ENCODE results near the gene STARD9.
A peak's percentile ranks its signal among the peaks of the same experiment; 100 is the strongest.
"Not testable (repeated sequence)": the region's sequence is repeated elsewhere in the genome, so short reads cannot be mapped to it uniquely, and the experiment has no call there.

The STARD9 gene

DNA sequence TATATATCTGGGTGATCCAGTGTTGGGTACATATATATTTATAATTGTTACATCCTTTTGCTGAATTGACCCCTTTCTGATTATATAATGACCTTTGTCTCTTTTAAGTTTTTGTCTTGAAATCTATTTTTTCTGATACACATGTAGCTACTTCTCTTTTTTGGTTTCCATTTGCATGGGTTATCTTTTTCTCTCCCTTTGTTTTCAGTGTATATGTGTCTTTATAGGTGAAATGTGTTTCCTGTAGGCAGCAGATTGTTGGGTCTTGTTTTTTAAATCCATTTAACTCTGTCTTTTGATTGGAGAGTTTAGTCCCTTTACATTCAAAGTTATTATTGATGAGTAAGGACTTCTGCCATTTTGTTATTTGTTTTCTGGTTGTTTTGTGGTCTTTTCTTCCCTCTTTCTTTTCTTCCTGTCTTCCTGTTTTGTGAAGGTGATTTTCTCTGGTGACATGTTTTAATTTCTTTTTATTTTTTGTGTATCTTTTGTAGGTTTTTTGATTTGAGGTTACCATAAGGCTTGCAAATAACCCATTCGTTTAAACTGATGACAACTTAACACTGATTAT, 56.8 kb downstream of the STARD9 start:
- DNase-seq = no peak

DNA sequence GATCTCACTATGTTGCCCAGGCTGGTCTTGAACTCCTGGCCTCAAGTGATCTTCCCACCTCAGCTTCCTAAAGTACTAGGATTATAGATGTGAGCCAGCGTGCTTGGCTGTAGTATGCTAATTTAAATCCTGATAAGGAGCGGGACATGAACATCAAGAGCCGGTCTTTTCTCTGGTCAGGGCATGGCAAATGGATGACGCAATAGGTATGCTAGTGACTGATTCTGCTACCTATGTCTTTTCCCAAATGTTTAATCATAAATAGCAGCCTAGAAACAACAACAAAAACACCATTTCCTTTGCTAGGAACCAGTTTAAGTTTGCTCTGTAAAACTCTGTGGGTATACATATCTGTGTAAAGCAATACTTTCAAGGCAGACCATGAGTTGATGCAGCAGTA, 64.7 kb downstream of the STARD9 start:
- DNase-seq = no peak

DNA sequence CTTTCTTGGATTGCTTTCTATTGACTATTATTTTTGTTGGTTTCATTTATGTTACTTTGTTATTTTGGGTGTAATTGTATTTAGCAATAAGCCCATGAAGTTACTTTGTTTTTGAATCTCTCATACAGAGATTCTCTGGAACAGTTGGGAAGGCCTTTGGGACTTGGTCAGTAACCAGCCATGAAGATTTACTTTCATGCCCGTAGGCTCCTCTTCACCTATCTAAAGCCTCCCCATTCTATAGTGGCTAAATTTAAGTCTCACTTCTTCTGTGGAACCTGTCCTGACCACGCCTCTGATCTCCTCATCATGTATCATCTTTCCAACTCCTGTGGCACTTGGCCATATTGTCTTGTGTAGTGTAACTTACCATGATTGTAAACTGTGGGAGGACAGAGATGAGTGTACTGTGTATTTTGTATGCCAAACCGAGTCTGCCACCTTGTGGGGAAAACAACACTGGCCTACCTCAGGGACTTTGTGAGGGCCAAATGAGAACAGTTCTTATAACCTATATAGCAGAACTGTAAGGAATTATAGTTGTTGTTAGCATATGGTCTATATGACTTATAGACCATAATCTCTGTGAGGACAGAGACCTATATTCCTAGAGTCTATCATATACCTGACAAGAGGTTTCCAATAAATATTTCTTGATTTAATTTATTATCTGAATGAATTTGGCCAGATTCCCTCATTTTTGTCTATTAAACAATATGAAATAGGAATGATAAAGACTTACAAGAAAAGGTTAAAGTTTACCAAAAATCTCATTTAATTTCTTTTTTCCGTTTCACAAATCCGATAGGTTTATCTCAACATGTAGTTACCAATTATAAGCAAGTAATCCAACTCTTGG, 75.0 kb downstream of the STARD9 start:
- peak; percentile 11 for DNase-seq

DNA sequence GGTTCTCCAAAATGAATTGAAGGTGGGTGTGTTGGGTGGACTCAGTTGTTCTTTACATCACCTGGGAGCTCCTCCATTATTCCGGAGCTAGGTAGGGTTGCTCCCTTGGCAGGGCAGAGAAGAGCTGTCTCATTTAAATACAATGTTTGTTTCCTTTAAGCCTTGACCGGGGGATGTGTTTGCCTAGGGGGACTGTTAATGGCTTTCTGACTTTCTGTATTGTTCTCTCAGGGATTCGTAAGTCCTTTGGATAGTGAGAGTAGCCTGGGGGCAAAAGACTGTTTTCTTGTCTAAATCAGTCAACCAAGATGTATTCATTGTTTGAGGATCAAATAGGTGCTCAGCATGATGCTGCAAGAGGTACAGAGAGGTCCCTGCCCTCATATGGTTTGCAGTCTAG, 90.4 kb downstream of the STARD9 start:
- DNase-seq = no peak

DNA sequence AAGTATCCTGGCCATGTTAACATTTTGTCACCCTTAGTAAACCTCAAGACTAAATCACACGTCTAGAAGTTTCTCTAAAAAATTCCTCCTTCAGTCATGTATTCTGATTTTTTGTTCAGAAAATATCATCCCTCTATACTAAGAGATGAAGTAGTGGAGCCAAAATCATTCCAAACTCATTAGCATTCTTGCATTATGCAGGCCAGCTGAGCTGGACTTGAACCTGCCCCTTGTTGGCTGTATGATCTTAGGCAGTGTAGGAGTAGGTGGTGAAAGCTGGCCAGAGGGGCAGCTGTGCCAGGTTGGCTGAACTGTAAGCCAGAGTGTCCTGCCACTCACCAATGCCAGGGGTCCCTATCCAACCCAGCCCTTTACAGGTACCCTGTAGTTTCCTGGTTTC, 92.4 kb downstream of the STARD9 start:
- DNase-seq = no peak

DNA sequence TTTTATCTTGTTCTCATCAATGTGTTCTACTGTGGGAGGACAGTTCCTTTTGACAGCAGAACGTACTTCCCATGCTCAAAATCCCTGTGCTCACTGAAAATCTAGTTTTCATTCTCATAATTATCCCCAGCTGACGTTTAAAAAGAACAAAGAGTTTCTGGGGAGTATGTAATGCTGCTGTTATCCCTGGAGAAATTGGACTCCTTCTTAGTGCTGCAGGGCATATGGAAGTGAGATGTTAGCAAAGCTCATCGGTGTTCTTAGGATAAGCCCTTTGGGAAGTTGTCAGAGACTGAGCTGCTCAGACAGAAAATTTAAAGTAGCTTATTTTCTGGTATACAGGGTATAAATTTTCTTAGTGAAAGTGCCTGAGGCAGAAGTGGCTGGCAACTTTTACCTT, 95.0 kb downstream of the STARD9 start:
- DNase-seq = no peak

DNA sequence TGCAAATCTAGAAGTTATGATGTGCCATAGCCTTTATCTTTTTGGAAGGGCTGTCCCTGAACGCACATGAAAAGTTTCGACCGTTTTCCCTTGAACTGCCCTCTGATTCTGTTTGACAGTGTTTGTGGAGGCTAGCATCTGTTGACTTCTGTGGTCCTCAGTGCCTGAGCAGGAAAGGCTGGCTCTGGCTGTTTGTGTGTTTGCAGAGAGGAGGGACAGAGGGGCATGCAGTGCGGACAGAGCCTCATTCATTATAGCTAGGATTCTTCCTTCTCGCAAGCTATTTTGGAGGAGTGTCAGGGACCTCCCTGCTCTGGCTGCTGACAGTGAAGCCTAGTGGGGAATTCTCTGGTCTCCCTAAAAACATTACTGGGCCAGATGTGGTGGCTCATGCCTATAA, 97.0 kb downstream of the STARD9 start:
- DNase-seq = no peak

DNA sequence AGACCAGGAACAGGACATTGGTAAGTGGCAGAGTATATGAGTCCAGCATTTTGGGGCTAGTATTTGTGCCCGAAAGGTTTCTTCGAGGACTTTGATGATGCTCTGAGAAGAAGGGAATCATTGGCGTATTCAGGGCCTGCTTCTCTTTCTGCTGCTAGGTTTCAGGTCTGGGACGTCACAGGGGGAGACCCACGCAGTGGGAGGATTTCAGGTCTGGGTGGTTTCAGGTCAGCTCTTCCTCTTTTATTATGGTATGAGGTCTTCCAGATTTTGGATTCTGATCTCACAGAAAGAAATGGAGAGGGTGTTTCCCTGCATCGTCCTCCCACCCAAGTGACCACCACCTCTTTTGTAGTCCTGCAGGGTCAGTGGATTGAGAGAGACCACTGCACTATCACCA, 99.1 kb downstream of the STARD9 start:
- DNase-seq = no peak

DNA sequence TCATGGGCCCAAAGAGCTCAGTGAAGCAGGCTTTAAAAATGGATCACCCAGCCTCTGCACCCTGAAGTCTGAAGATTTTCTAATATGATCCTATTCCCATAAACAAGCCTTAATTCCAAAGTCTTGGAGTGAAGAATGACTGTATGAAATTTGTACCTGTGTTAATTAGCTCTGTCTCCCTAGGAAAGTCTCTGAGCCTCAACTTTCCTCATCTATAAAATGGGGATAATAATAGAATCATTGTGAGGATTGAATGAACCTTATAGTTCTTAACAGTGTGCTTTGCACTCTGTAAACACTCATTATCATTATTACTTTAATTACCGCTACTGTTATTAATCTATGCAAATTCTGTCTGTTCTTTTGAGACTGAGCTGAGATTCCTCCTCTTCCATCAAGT, 99.6 kb downstream of the STARD9 start:
- no peak for DNase-seq

DNA sequence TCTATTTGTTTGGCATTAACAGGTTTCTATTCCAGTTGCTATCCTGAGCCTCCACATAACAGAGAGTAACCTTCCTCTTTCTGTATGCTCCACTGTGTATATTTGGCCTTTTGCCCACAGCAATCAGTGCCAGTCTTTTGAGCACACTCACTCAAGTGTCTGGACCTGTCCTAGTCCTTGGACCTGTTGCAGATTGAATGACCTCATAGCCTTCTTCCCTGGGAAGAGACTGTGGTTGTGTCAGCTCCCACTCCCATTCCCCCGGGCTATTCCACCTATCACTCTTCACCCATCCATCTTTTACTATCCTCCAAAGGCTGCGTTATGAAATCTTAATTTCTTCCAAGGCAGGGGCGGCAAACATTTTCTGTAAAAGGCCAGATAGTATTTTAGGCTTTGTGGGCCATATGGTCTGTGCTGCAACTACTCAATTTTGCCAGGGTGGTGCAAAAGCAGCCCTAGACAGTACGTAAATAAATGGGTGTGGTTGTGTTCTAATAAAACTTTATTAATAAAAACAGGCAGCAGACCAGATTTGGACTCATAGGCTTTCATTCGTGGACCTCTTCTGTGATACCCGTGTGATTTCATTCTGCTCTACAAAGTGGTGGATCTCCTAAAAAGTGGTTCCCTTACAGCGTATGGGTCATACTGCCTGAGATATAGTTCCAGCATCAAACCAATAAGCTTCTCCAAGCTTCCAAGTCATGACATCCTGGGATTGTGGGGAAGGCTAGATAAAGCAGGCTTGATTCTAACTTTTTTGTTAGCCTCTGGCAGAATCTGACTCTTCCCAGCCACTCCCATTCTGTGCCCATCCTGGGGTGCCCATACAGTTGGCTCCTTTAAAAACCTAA, 104.1 kb downstream of the STARD9 start:
- no peak for DNase-seq

DNA sequence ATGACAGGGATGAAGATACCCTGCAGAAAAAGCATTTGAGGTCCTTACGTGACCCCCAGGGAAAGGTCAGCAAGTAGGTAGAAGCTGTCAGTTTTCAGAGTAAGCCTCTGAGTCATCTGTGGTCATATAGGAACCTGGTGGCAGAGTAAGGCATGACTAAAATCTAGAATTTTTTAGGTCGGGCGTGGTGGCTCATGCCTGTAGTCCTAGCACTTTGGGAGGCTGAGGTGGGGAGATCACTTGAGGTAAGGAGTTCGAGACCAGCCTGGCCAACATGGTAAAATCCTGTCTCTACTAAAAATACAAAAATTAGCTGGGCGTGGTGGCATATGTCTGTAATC, 104.7 kb downstream of the STARD9 start:
- DNase-seq = not testable (repeated sequence)

DNA sequence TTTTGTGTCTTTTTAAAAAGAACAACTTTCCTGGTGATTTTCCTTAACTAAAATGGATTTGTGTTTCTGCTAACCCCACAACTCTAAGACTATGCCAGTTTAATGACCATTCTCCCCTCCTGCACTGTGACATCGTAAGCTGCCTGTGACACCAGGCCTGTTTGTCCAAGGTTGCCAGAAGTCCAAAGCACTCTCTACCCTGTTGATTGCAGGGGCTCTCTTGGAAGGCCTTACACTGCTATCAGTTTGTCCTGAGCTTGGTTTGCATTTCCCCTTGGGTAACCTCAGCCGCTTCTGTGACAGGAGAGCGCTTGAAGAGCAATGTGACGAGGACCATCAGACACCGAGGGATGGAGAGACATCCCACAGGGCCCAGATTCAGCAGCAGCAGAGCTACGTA, 105.7 kb downstream of the STARD9 start:
- no peak for DNase-seq

DNA sequence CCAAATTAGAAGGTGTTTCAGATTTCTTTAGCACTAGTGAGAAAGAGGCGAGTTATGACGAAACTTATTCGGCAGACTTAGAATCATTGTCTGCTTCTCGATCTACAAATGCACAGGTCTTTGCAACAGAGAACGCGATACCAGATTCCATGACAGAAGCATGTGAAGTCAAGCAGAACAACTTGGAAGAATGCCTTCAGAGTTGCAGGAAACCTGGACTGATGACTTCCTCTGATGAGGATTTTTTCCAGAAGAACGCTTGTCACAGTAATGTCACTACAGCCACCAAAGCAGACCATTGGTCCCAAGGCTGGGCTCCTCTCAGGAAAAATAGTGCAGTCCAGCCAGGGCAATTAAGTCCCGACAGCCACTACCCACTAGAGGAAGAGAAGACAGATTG, 110.9 kb downstream of the STARD9 start:
- DNase-seq = no peak

DNA sequence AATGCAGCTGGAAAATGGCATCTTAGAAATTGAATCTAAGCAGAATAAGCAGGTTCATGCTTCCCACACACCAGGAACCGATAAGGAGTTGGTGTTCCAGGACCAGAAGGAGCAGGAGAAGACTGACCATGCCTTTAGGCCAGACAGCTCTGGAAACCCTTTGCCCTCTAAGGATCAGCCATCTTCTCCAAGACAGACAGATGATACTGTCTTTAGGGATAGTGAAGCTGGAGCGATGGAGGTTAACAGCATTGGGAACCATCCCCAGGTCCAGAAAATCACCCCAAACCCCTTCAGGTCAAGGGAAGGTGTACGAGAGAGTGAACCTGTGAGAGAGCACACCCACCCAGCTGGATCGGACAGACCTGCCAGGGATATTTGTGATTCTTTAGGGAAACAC, 112.3 kb downstream of the STARD9 start:
- no peak for DNase-seq

DNA sequence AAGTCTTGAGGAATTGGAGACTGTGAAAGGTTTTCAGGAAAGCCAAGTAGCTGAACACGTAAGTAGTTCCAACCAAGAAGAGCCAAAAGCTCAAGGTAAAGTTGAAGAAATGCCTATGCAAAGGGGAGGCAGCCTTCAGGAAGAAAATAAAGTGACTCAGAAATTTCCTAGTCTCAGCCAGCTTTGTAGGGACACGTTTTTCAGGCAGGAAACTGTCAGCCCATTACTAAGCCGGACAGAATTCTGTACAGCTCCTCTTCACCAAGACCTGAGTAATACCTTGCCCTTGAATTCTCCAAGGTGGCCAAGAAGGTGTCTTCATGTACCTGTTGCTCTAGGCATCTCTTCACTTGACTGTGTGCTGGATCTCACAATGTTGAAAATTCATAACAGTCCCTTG, 112.9 kb downstream of the STARD9 start:
- no peak for DNase-seq

DNA sequence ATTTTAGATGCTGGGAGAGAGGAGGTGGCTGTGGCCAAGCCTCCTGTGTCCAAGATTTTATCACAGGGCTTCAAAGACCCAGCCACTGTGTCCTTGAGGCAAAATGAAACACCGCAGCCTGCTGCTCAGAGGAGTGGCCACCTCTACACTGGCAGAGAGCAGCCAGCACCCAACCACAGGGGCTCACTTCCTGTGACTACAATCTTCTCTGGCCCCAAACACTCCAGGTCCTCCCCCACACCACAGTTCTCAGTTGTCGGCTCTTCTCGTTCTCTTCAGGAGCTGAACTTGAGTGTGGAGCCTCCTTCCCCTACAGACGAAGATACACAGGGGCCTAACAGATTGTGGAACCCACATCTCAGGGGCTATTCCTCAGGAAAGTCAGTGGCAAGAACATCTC, 115.9 kb downstream of the STARD9 start:
- no peak for DNase-seq

DNA sequence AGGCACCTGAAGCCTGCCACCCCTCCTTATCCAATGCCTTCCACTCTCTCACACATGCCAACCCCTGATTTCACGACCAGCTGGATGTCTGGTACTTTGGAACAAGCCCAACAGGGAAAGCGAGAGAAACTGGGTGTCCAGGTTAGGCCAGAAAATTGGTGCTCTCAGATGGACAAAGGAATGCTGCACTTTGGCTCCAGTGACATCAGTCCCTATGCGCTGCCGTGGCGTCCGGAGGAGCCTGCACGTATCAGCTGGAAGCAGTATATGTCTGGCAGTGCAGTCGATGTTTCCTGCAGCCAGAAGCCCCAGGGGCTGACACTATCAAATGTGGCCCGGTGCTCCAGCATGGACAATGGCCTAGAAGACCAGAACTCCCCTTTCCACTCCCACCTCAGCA, 116.4 kb downstream of the STARD9 start:
- DNase-seq = no peak

DNA sequence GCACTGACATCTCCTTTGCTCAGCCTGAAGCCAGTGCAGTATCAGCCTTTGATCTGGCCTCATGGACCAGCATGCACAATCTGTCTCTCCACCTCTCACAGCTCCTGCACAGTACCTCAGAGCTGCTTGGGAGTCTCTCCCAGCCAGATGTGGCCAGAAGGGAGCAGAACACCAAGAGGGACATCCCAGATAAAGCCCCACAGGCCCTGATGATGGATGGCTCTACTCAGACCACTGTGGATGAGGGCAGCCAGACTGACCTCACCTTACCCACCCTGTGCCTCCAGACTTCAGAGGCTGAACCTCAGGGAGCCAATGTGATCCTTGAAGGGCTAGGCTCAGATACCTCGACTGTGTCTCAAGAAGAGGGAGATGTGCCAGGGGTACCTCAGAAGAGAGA, 117.1 kb downstream of the STARD9 start:
- no peak for DNase-seq

DNA sequence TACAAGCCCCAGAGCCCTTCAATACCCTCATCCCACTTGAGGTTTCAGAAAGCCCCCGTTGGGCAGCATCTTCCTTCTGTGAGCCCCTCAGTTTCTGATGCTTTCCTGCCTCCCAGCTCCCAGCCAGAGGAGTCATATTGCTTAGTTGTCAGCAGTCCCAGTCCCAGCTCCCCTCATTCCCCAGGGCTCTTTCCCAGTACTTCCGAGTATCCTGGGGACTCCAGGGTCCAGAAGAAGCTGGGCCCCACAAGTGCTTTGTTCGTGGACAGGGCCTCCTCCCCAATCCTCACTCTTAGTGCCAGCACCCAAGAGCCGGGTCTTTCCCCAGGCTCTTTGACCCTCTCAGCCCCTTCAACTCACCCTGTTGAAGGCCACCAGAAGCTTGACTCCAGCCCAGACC, 117.6 kb downstream of the STARD9 start:
- DNase-seq = no peak

DNA sequence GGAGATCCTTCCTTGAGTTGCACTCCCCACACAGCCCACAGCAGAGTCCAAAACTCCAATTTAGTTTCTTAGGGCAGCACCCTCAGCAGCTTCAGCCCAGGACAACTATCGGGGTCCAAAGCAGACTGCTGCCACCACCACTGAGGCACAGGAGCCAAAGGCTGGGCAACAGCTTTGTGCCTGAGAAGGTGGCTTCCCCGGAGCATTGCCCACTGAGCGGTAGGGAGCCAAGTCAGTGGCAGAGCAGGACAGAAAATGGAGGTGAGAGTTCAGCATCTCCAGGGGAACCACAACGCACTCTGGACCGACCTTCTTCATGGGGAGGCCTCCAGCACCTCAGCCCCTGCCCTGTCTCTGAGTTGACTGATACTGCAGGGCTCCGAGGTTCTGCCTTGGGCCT, 118.1 kb downstream of the STARD9 start:
- no peak for DNase-seq

DNA sequence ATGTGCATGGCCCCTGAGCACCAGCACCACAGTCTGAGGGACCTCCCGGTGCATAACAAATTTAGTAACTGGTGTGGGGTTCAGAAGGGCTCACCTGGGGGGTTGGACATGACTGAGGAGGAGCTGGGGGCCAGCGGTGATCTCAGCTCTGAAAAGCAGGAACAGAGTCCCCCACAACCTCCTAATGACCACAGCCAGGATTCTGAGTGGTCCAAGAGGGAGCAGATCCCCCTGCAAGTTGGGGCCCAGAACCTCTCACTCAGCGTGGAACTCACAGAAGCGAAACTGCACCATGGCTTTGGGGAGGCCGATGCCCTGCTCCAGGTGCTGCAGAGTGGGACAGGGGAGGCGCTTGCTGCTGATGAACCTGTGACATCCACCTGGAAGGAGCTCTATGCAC, 118.5 kb downstream of the STARD9 start:
- no peak for DNase-seq

DNA sequence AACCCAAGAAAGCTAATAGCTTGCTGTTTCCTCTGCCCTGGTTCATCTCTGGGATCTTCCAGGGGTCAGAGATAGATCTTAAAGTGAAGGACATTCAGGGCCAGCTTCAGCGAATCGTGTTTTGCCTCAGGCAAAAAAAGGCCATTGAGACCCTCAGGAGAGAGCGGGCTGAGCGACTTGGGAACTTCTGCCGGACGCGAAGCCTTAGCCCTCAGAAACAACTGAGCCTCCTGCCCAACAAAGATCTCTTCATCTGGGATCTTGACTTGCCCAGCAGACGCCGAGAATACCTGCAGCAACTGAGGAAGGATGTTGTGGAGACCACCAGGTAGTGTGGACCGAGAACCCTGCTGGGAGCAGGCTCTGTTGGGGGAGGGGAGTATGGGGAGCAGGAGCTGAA, 119.0 kb downstream of the STARD9 start:
- no peak for DNase-seq

DNA sequence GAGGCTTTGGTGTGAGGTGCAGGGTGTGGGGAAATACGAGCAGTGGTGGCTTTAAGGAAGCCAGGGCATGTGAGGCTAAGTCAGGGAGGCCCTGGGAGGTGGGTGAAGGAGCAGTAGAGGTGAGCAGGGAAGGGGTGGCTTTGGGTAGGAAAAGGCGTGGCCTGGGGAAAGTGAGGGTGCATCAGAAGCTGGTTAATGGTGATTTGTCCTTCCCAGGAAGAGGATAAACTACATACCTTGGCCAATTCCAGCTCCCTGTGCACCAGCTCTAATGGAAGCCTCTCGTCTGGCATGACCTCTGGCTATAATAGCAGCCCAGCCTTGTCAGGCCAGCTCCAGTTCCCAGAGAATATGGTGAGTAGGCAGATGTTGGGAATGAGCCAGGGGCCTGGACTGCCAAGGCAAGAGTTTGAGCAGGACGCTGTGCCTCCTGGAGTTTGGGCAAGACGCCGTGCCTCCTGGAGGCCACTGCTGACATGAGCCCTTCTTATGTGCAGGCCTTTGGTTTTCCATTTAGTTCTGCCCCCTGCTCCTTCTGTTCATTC, 120.2 kb downstream of the STARD9 start:
- DNase-seq = no peak

DNA sequence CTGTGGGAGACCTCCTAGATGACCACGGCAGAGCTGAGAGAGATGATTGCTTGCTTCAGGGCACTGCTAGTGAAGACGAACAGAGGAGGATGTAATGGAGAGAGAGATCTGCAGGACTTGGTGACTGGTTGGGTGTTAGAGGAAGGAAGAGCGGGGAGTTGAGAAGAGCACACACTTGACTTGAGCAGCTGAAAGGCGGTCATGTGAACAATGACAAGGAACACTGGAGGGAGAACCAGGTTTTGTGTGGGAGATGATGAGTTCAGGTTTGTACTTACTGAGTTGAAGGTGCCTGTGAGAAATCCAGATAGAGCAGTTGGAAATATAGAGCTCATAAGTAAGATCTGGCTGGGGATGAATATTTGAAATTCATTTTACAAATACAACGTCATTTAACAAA, 121.2 kb downstream of the STARD9 start:
- no peak for DNase-seq
